Loucy (cell line): ENCODE results near the gene FIBCD1.

Experiments
- CTCF ChIP-seq: fragments of 200-600 bp; sonication (generic); conservative IDR thresholded peaks from 2 replicates; pipeline ENCODE4 v1.5.1; 2014; ENCODE audit warnings: mild to moderate bottlenecking, antibody characterized with exemption, low read length
- EZH2phosphoT487 ChIP-seq: fragments of 200-600 bp; IDR thresholded peaks from 2 replicates; pipeline ENCODE4 v1.6.1; 2018; ENCODE audit warnings: antibody characterized with exemption, mild to moderate bottlenecking, moderate library complexity, borderline replicate concordance

GRCh38 chr9:130983359-130983670, 44.3 kb upstream of the FIBCD1 start:
- TF ChIP-seq CTCF (no peak), EZH2phosphoT487 (no peak)
